GM11168 (cell line): ENCODE measurements around the gene PLB1.

Experiments used
- in situ Hi-C: fragments of 300-500 bp; cut with MboI; formaldehyde crosslinking; loops from one replicate; pipeline ENCODE4 v1.12.0; 2022; ENCODE audit warnings: low sequenced_read_pairs; ENCODE audit not compliant: unreplicated experiment

PLB1 gene

GRCh38 chr2:28583899-28584553 is 88.2 kb downstream of the PLB1 start:
- in situ Hi-C loops, result loop anchor here (10.0 kb wide), 1 partner anchor 191 kb away; no protein-coding TSS in a partner anchor

GRCh38 chr2:28586867-28587266 is 91.0 kb downstream of the PLB1 start:
- in situ Hi-C loops, result loop anchor here (10.0 kb wide), 1 partner anchor 188 kb away; no protein-coding TSS in a partner anchor

GRCh38 chr2:28587526-28588291 is 91.8 kb downstream of the PLB1 start:
- in situ Hi-C loops, result loop anchor here (10.0 kb wide), 1 partner anchor 187 kb away; no protein-coding TSS in a partner anchor

- in situ Hi-C loops, result loop anchor here (10.0 kb wide), 1 partner anchor 187 kb away; no protein-coding TSS in a partner anchor
Observed at GRCh38 chr2:28588292-28588670, 92.4 kb downstream of the PLB1 start.

- in situ Hi-C loops, result loop anchor here (10.0 kb wide), 1 partner anchor 185 kb away; no protein-coding TSS in a partner anchor
Observed at GRCh38 chr2:28589746-28590463, 94.0 kb downstream of the PLB1 start.

- in situ Hi-C loops, result no loop called here
Observed at GRCh38 chr2:28590496-28591301, 94.8 kb downstream of the PLB1 start.

- in situ Hi-C loops, result no loop called here
Observed at GRCh38 chr2:28591711-28592335, 96.0 kb downstream of the PLB1 start.

- in situ Hi-C loops, result no loop called here
Observed at GRCh38 chr2:28592481-28592880, 96.6 kb downstream of the PLB1 start.

GRCh38 chr2:28593160-28593755 is 97.4 kb downstream of the PLB1 start:
- in situ Hi-C loops, result no loop called here

GRCh38 chr2:28594000-28594331 is 98.1 kb downstream of the PLB1 start:
- in situ Hi-C loops, result no loop called here

- in situ Hi-C loops, result no loop called here
Observed at GRCh38 chr2:28594332-28595108, 98.7 kb downstream of the PLB1 start.

- in situ Hi-C loops, result no loop called here
Observed at GRCh38 chr2:28595323-28595722, 99.5 kb downstream of the PLB1 start.

GRCh38 chr2:28598484-28598883 is 102.6 kb downstream of the PLB1 start:
- in situ Hi-C loops, result no loop called here

GRCh38 chr2:28600181-28600580 is 104.3 kb downstream of the PLB1 start:
- in situ Hi-C loops, result no loop called here

- in situ Hi-C loops, result no loop called here
Observed at GRCh38 chr2:28601616-28602015, 105.8 kb downstream of the PLB1 start.

GRCh38 chr2:28602136-28602660 is 106.3 kb downstream of the PLB1 start:
- in situ Hi-C loops, result no loop called here

GRCh38 chr2:28602751-28603639 is 107.1 kb downstream of the PLB1 start:
- in situ Hi-C loops, result no loop called here
